Left forelimb (tissue), 1 donor: Measurements from ENCODE around the gene OR6C76.

Source experiments
- DNase-seq: peaks from one replicate; pipeline ENCODE4 v3.0.0-alpha.2; 2018; ENCODE audit warnings: low spot score

Gene OR6C76

GRCh38 chr12:55469291-55469690 lies 43.2 kb downstream of the OR6C76 start:
- no peak for DNase-seq

GRCh38 chr12:55470088-55470829 lies 44.2 kb downstream of the OR6C76 start, which contains the start of gene OR6C70:
TSS of gene OR6C70 (minus strand) at chr12:55470138. CDS start at chr12:55470138, 0 bp downstream.
- no peak for DNase-seq

GRCh38 chr12:55472264-55472663 lies 46.2 kb downstream of the OR6C76 start:
- DNase-seq = no peak
